ENCODE measurements around the gene PLAC1.

Gene PLAC1

DNA sequence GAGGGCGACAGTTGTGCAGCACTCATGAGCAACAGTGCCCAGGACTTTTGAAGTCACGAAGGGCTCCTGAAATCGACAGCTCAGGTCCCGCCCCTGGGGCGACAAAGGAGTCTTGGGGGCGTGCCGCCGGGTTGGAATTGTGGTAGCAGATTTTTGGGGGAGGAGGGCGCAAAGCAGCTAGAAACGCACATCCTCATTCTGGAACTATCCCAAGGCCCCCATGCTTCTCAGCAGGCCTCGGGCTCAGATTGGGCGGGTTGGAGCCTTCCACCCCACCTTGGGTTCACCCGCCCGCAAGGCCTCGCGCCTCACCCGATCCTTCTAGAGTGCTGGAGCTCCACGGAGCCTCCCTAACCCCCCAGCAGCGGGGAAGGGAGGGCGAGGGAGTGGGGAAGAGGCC, 112.8 kb downstream of the PLAC1 start:
- H3K9me3 Mint-ChIP-seq, result no peaks in the 10 kb centered on the region
- no peak for DNase-seq (ENCODE audit: low spot score)
- peaks cover 28% of the 10 kb centered on the region for H3K4me1 Mint-ChIP-seq (ENCODE audit: low read depth)
- peaks cover 10% of the 10 kb centered on the region for H3K27me3 Mint-ChIP-seq (ENCODE audit: low read depth)
- peaks cover 12% of the 10 kb centered on the region for H3K36me3 Mint-ChIP-seq (ENCODE audit: low read depth)
- no peak overlapping the region for H3K27ac Mint-ChIP-seq
- H3K4me3 Mint-ChIP-seq, result no peak overlapping the region

- no peak for DNase-seq (ENCODE audit: low spot score)
- peaks cover 12% of the 10 kb centered on the region for H3K36me3 Mint-ChIP-seq (ENCODE audit: low read depth)
- peaks cover 23% of the 10 kb centered on the region for H3K4me1 Mint-ChIP-seq (ENCODE audit: low read depth)
- H3K4me3 Mint-ChIP-seq, result no peak overlapping the region
- H3K9me3 Mint-ChIP-seq, result no peaks in the 10 kb centered on the region
- H3K27me3 Mint-ChIP-seq (ENCODE audit: low read depth), result peaks cover 7% of the 10 kb centered on the region
- no peak overlapping the region for H3K27ac Mint-ChIP-seq
Measured at GRCh38 chrX:134544513-134545151, 113.6 kb downstream of the PLAC1 start.

- Mint-ChIP-seq H3K4me1 (ENCODE audit: low read depth) (peaks cover 22% of the 10 kb centered on the region), H3K27me3 (ENCODE audit: low read depth) (peaks cover 7% of the 10 kb centered on the region), H3K9me3 (no peaks in the 10 kb centered on the region), H3K36me3 (ENCODE audit: low read depth) (peaks cover 12% of the 10 kb centered on the region), H3K27ac (no peak overlapping the region), H3K4me3 (no peak overlapping the region)
- no peak for DNase-seq (ENCODE audit: low spot score)
Measured at GRCh38 chrX:134544135-134544512, 114.1 kb downstream of the PLAC1 start.

GRCh38 chrX:134543288-134543687, 115.0 kb downstream of the PLAC1 start:
- DNase-seq (ENCODE audit: low spot score), result no peak
- H3K27ac Mint-ChIP-seq, result no peak overlapping the region
- no peak overlapping the region for H3K4me3 Mint-ChIP-seq
- peaks cover 15% of the 10 kb centered on the region for H3K4me1 Mint-ChIP-seq (ENCODE audit: low read depth)
- H3K9me3 Mint-ChIP-seq, result no peaks in the 10 kb centered on the region
- peaks cover 11% of the 10 kb centered on the region for H3K36me3 Mint-ChIP-seq (ENCODE audit: low read depth)
- peaks cover 7% of the 10 kb centered on the region for H3K27me3 Mint-ChIP-seq (ENCODE audit: low read depth)

- Mint-ChIP-seq H3K27me3 (ENCODE audit: low read depth) (peaks cover 7% of the 10 kb centered on the region), H3K36me3 (ENCODE audit: low read depth) (peaks cover 10% of the 10 kb centered on the region), H3K4me3 (peak overlapping the region; percentile 13), H3K9me3 (no peaks in the 10 kb centered on the region), H3K4me1 (ENCODE audit: low read depth) (peaks cover 11% of the 10 kb centered on the region), H3K27ac (no peak overlapping the region)
- DNase-seq (ENCODE audit: low spot score), result no peak
Measured at GRCh38 chrX:134542485-134542884, 115.8 kb downstream of the PLAC1 start.

DNA sequence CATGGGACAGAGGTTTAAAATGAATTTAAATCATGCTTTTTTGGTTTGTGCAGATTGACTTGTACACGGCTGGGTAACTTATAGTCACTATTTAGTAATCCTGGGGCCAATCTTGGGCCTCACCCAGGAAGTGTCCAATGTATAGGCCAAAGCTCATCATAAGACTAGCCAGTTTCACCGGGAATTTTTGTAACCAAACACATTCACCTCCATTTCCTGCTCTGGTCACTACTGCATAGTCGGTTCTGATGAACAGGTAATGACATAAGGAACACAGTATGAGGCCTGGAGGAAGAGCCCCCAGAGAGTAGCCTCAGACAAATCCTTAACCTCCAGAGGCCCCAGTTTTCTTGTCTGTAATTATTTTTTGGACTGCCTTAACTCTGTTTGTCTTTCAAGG, 116.4 kb downstream of the PLAC1 start:
- Mint-ChIP-seq H3K36me3 (ENCODE audit: low read depth) (peaks cover 8% of the 10 kb centered on the region), H3K9me3 (no peaks in the 10 kb centered on the region), H3K4me3 (no peak overlapping the region), H3K27me3 (ENCODE audit: low read depth) (peaks cover 5% of the 10 kb centered on the region), H3K27ac (no peak overlapping the region), H3K4me1 (ENCODE audit: low read depth) (peaks cover 11% of the 10 kb centered on the region)
- no peak for DNase-seq (ENCODE audit: low spot score)

- H3K36me3 Mint-ChIP-seq (ENCODE audit: low read depth), result no peaks in the 10 kb centered on the region
Measured at GRCh38 chrX:134538316-134538715, 120.0 kb downstream of the PLAC1 start.

GRCh38 chrX:134537179-134537955, 120.9 kb downstream of the PLAC1 start:
- H3K27me3 Mint-ChIP-seq (ENCODE audit: low read depth), result no peaks in the 10 kb centered on the region
- DNase-seq (ENCODE audit: low spot score), result no peak
- no peaks in the 10 kb centered on the region for H3K36me3 Mint-ChIP-seq (ENCODE audit: low read depth)
- H3K27ac Mint-ChIP-seq, result no peak overlapping the region
- H3K4me1 Mint-ChIP-seq (ENCODE audit: low read depth), result peaks cover 5% of the 10 kb centered on the region
- H3K4me3 Mint-ChIP-seq, result no peak overlapping the region
- no peaks in the 10 kb centered on the region for H3K9me3 Mint-ChIP-seq

More at GRCh38 chrX:134538316-134538715, 120.0 kb downstream of the PLAC1 start:
- Mint-ChIP-seq H3K27me3 (ENCODE audit: low read depth) (no peaks in the 10 kb centered on the region), H3K9me3 (no peaks in the 10 kb centered on the region), H3K27ac (no peak overlapping the region), H3K4me1 (ENCODE audit: low read depth) (peaks cover 13% of the 10 kb centered on the region), H3K4me3 (no peak overlapping the region)
- no peak for DNase-seq (ENCODE audit: low spot score)

DNA sequence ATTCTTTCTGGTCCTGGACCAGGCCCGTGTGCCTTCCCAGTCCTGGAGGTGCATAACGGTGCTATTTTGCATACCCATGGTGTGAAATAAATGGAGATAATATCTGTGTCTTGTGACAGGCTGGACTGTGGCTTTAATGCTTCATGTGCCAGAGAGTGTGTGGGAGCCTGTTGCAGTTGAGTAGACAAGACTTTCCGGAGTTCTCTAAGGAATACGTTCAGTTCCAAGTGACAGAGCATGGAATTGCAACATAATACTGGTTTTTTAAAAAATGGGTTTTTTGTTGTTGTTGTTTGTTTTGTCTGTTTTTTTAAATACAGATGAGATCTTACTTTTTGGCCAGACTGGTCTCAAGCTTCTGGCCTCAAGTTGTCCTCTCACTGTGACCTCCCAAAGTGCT, 124.3 kb downstream of the PLAC1 start:
- H3K36me3 Mint-ChIP-seq (ENCODE audit: low read depth), result no peaks in the 10 kb centered on the region
- H3K4me3 Mint-ChIP-seq, result no peak overlapping the region
- no peaks in the 10 kb centered on the region for H3K27me3 Mint-ChIP-seq (ENCODE audit: low read depth)
- no peak overlapping the region for H3K27ac Mint-ChIP-seq
- peaks cover 2% of the 10 kb centered on the region for H3K4me1 Mint-ChIP-seq (ENCODE audit: low read depth)
- H3K9me3 Mint-ChIP-seq, result no peaks in the 10 kb centered on the region
- no peak for DNase-seq (ENCODE audit: low spot score)

DNA sequence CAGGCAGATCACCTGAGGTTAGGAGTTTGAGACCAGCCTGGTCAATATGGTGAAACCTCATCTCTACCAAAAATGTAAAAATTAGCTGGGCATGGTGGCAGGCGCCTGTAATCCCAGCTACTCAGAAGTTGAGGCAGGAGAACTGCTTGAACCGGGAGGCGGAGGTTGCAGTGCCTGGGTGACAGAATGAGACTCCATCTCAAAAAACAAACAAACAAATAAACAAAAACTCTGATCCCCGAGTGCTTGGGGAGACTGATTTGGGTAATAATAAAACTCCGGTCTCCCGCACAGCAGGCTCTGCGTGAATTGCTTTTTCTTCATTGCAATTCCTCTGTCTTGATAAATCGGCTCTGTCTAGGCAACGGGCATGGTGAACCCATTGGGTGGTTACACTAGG, 124.9 kb downstream of the PLAC1 start:
- Mint-ChIP-seq H3K27me3 (ENCODE audit: low read depth) (no peaks in the 10 kb centered on the region), H3K4me1 (ENCODE audit: low read depth) (peaks cover 2% of the 10 kb centered on the region), H3K4me3 (no peak overlapping the region), H3K36me3 (ENCODE audit: low read depth) (no peaks in the 10 kb centered on the region), H3K9me3 (no peaks in the 10 kb centered on the region), H3K27ac (no peak overlapping the region)
- DNase-seq (ENCODE audit: low spot score), result no peak

GRCh38 chrX:134530845-134531244, 127.4 kb downstream of the PLAC1 start:
- H3K27ac Mint-ChIP-seq, result no peak overlapping the region
- DNase-seq (ENCODE audit: low spot score), result no peak
- H3K9me3 Mint-ChIP-seq, result no peaks in the 10 kb centered on the region
- H3K27me3 Mint-ChIP-seq (ENCODE audit: low read depth), result no peaks in the 10 kb centered on the region
- no peak overlapping the region for H3K4me3 Mint-ChIP-seq
- H3K4me1 Mint-ChIP-seq (ENCODE audit: low read depth), result no peaks in the 10 kb centered on the region
- no peaks in the 10 kb centered on the region for H3K36me3 Mint-ChIP-seq (ENCODE audit: low read depth)

DNA sequence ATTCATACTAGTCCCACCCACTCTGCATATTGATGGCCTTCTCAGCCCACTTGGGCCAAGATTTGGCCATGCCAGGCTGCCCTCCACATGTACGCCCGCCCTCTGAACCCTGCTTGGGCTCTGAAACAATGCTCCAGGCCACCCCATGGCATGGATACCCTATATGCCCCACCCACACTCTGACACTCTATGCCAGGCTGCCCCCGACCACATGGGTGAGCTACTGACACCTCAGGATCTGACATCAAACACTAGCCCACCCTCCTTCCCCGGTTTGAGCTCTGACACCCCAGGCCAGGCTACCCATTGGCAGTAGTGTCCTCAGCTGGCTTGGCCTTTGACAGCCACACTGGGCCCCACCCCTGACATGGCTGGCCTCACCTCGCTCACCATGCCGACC, 128.8 kb downstream of the PLAC1 start:
- no peak for DNase-seq (ENCODE audit: low spot score)
- no peak overlapping the region for H3K27ac Mint-ChIP-seq
- no peak overlapping the region for H3K4me3 Mint-ChIP-seq
- no peaks in the 10 kb centered on the region for H3K4me1 Mint-ChIP-seq (ENCODE audit: low read depth)
- H3K27me3 Mint-ChIP-seq (ENCODE audit: low read depth), result no peaks in the 10 kb centered on the region
- no peaks in the 10 kb centered on the region for H3K9me3 Mint-ChIP-seq
- H3K36me3 Mint-ChIP-seq (ENCODE audit: low read depth), result no peaks in the 10 kb centered on the region

GRCh38 chrX:134528960-134529359, 129.3 kb downstream of the PLAC1 start:
- H3K27ac Mint-ChIP-seq, result no peak overlapping the region

DNA sequence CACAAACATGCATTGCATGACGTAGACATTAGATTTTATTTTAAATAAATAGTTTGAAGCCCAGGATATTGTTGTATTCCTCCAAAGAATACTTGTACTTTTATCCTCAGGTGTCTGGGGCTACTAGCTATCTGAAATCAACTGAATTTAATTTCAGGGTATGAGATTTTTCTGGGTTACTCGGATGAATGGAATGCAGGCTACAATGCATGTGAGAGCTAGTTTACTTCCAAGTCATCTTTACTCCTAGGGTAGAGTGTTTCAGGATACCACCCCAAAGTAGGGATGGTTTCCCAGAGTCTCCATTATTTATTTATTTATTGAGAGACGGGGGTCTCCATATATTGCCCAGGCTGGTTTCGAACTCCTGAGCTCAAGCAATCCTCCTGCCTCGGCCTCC, 131.9 kb downstream of the PLAC1 start:
- Mint-ChIP-seq H3K27me3 (ENCODE audit: low read depth) (no peaks in the 10 kb centered on the region), H3K36me3 (ENCODE audit: low read depth) (no peaks in the 10 kb centered on the region), H3K27ac (no peak overlapping the region), H3K9me3 (no peaks in the 10 kb centered on the region), H3K4me3 (no peak overlapping the region), H3K4me1 (ENCODE audit: low read depth) (peaks cover 6% of the 10 kb centered on the region)
- no peak for DNase-seq (ENCODE audit: low spot score)

More at GRCh38 chrX:134528960-134529359, 129.3 kb downstream of the PLAC1 start:
- no peaks in the 10 kb centered on the region for H3K27me3 Mint-ChIP-seq (ENCODE audit: low read depth)
- H3K36me3 Mint-ChIP-seq (ENCODE audit: low read depth), result no peaks in the 10 kb centered on the region
- no peaks in the 10 kb centered on the region for H3K9me3 Mint-ChIP-seq
- H3K4me3 Mint-ChIP-seq, result no peak overlapping the region
- H3K4me1 Mint-ChIP-seq (ENCODE audit: low read depth), result no peaks in the 10 kb centered on the region
- DNase-seq (ENCODE audit: low spot score), result no peak
